Stimulated activated effector memory CD8-positive, alpha-beta T cell treated with anti-CD3 and anti-CD28 coated beads, Interleukin-12 subunit alpha, Interleukin-12 subunit beta, amount 100 ng/mL, for 72 hours (primary cell): ENCODE measurements around the gene SFXN2.
"Not testable (repeated sequence)": the region's sequence is repeated elsewhere in the genome, so short reads cannot be mapped to it uniquely, and the experiment has no call there.

Experiments
- ATAC-seq: fragments of 150-1000 bp; cut with Tn5 transposase; 2 replicates; pipeline ENCODE4 v1.10.0; 2021
- DNase-seq, 2 donors: peaks; one replicate each; pipeline ENCODE4 v3.0.0; 2021 to 2022; ENCODE audit warnings: low spot score in 2 of 2
- H3K27ac Mint-ChIP-seq: one replicate; pipeline ENCODE4 v1.8.0; 2022; ENCODE audit warnings: mild to moderate bottlenecking, mixed read lengths
- H3K36me3 Mint-ChIP-seq: one replicate; pipeline ENCODE4 v1.8.0; 2022; ENCODE audit warnings: mild to moderate bottlenecking, mixed read lengths
- H3K4me1 Mint-ChIP-seq: one replicate; pipeline ENCODE4 v1.8.0; 2022; ENCODE audit warnings: mixed read lengths
- H3K4me3 Mint-ChIP-seq: one replicate; pipeline ENCODE4 v1.8.0; 2022; ENCODE audit warnings: mild to moderate bottlenecking, mixed read lengths
- H3K9me3 Mint-ChIP-seq: one replicate; pipeline ENCODE4 v1.8.0; 2022; ENCODE audit warnings: mixed read lengths

The SFXN2 gene

GRCh38 chr10:102745157-102745556 is 30.7 kb downstream of the SFXN2 start:
- H3K4me3 Mint-ChIP-seq: peak overlapping the region; percentile 81
- peaks cover 47% of the 10 kb centered on the region for H3K4me1 Mint-ChIP-seq
- DNase-seq: no peak
- peaks cover 4% of the 10 kb centered on the region for H3K9me3 Mint-ChIP-seq
- H3K36me3 Mint-ChIP-seq: peaks cover 16% of the 10 kb centered on the region
- H3K27ac Mint-ChIP-seq: peak overlapping the region; percentile 91
- ATAC-seq: no peak

GRCh38 chr10:102752266-102752930 is 38.0 kb downstream of the SFXN2 start:
- ATAC-seq (no peak), DNase-seq (no peak)
- Mint-ChIP-seq H3K4me3 (no peak overlapping the region), H3K4me1 (peaks cover 41% of the 10 kb centered on the region), H3K27ac (peak overlapping the region; percentile 79), H3K36me3 (peaks cover 10% of the 10 kb centered on the region), H3K9me3 (no peaks in the 10 kb centered on the region)

- peak overlapping the region; percentile 79 for H3K27ac Mint-ChIP-seq
- ATAC-seq (peak; percentile 74), DNase-seq (no peak)
- peaks cover 42% of the 10 kb centered on the region for H3K4me1 Mint-ChIP-seq
- peaks cover 10% of the 10 kb centered on the region for H3K36me3 Mint-ChIP-seq
- H3K4me3 Mint-ChIP-seq: no peak overlapping the region
- no peaks in the 10 kb centered on the region for H3K9me3 Mint-ChIP-seq
Observed at GRCh38 chr10:102752934-102753664, 38.7 kb downstream of the SFXN2 start.

- H3K4me3 Mint-ChIP-seq: no peak overlapping the region
- no peak overlapping the region for H3K27ac Mint-ChIP-seq
- H3K4me1 Mint-ChIP-seq: peaks cover 42% of the 10 kb centered on the region
- no peak for DNase-seq
- H3K9me3 Mint-ChIP-seq: no peaks in the 10 kb centered on the region
- ATAC-seq: no peak
- peaks cover 10% of the 10 kb centered on the region for H3K36me3 Mint-ChIP-seq
Observed at GRCh38 chr10:102753718-102754117, 39.3 kb downstream of the SFXN2 start.

GRCh38 chr10:102757323-102757722 is 42.9 kb downstream of the SFXN2 start:
- H3K9me3 Mint-ChIP-seq: no peaks in the 10 kb centered on the region
- peak overlapping the region; percentile 40 for H3K27ac Mint-ChIP-seq

GRCh38 chr10:102758240-102758932 is 44.0 kb downstream of the SFXN2 start:
- no peak overlapping the region for H3K4me3 Mint-ChIP-seq
- H3K36me3 Mint-ChIP-seq: peaks cover 17% of the 10 kb centered on the region
- DNase-seq: no peak
- peaks cover 30% of the 10 kb centered on the region for H3K4me1 Mint-ChIP-seq
- no peak for ATAC-seq
- H3K9me3 Mint-ChIP-seq: no peaks in the 10 kb centered on the region
- no peak overlapping the region for H3K27ac Mint-ChIP-seq

More at GRCh38 chr10:102757323-102757722, 42.9 kb downstream of the SFXN2 start:
- no peak overlapping the region for H3K4me3 Mint-ChIP-seq
- H3K36me3 Mint-ChIP-seq: peaks cover 16% of the 10 kb centered on the region
- peaks cover 34% of the 10 kb centered on the region for H3K4me1 Mint-ChIP-seq
- ATAC-seq (no peak), DNase-seq (no peak)

GRCh38 chr10:102758933-102759262 is 44.5 kb downstream of the SFXN2 start:
- not testable (repeated sequence) for ATAC-seq, H3K9me3 Mint-ChIP-seq, H3K4me3 Mint-ChIP-seq, H3K27ac Mint-ChIP-seq, DNase-seq
- Mint-ChIP-seq H3K4me1 (peaks cover 28% of the 10 kb centered on the region), H3K36me3 (peaks cover 21% of the 10 kb centered on the region)

- no peak for DNase-seq
- peaks cover 28% of the 10 kb centered on the region for H3K36me3 Mint-ChIP-seq
- ATAC-seq: no peak
- H3K4me1 Mint-ChIP-seq: peaks cover 28% of the 10 kb centered on the region
- H3K27ac Mint-ChIP-seq: peak overlapping the region; percentile 65
- H3K9me3 Mint-ChIP-seq: no peaks in the 10 kb centered on the region
- no peak overlapping the region for H3K4me3 Mint-ChIP-seq
Observed at GRCh38 chr10:102759497-102760210, 45.2 kb downstream of the SFXN2 start.

GRCh38 chr10:102761981-102762380 is 47.5 kb downstream of the SFXN2 start:
- H3K36me3 Mint-ChIP-seq: peaks cover 41% of the 10 kb centered on the region
- ATAC-seq: no peak
- H3K9me3 Mint-ChIP-seq: no peaks in the 10 kb centered on the region
- H3K4me1 Mint-ChIP-seq: peaks cover 33% of the 10 kb centered on the region
- no peak overlapping the region for H3K27ac Mint-ChIP-seq
- H3K4me3 Mint-ChIP-seq: no peak overlapping the region
- no peak for DNase-seq

GRCh38 chr10:102762401-102763015 is 48.1 kb downstream of the SFXN2 start:
- ATAC-seq (no peak), DNase-seq (no peak)
- Mint-ChIP-seq H3K9me3 (no peaks in the 10 kb centered on the region), H3K4me3 (no peak overlapping the region), H3K27ac (no peak overlapping the region), H3K36me3 (peaks cover 41% of the 10 kb centered on the region), H3K4me1 (peaks cover 33% of the 10 kb centered on the region)

GRCh38 chr10:102763037-102763607 is 48.7 kb downstream of the SFXN2 start:
- ATAC-seq (no peak), DNase-seq (no peak)
- Mint-ChIP-seq H3K4me1 (peaks cover 36% of the 10 kb centered on the region), H3K4me3 (no peak overlapping the region), H3K9me3 (no peaks in the 10 kb centered on the region), H3K36me3 (peaks cover 41% of the 10 kb centered on the region), H3K27ac (no peak overlapping the region)

GRCh38 chr10:102764470-102765161 is 50.2 kb downstream of the SFXN2 start:
- H3K27ac Mint-ChIP-seq: peak overlapping the region; percentile 65
- H3K4me3 Mint-ChIP-seq: no peak overlapping the region
- peaks cover 40% of the 10 kb centered on the region for H3K36me3 Mint-ChIP-seq
- peaks cover 35% of the 10 kb centered on the region for H3K4me1 Mint-ChIP-seq
- DNase-seq: no peak
- peak; percentile 75 for ATAC-seq
- H3K9me3 Mint-ChIP-seq: no peaks in the 10 kb centered on the region

- DNase-seq: no peak
- Mint-ChIP-seq H3K4me1 (peaks cover 41% of the 10 kb centered on the region), H3K9me3 (no peaks in the 10 kb centered on the region), H3K4me3 (no peak overlapping the region), H3K27ac (peak overlapping the region; percentile 23), H3K36me3 (peaks cover 33% of the 10 kb centered on the region)
- ATAC-seq: no peak
Observed at GRCh38 chr10:102765336-102765735, 50.9 kb downstream of the SFXN2 start.
